Uterus (tissue), 4 donors: ENCODE measurements around the gene GNB5. TPM values are rescaled to one million over a fixed set of nuclear protein-coding genes. Genes with fewer than 3 reads are reported as not detected.

Source experiments
- DNase-seq, 2 donors: peaks; one replicate each; pipeline ENCODE4 v3.0.0-alpha.2; 2019 to 2020
- H3K27ac ChIP-seq, 2 donors: fragments of 200-600 bp; sonication (generic); 1 replicate in 1 of 2; 2 replicates in 1 of 2; pipeline ENCODE4 v1.5.1; 2016 to 2018
- H3K27me3 ChIP-seq, 2 donors: fragments of 200-600 bp; sonication (generic); one replicate each; pipeline ENCODE4 v1.5.1; 2018 to 2019; ENCODE audit warnings: control low read depth in 1 of 2
- H3K36me3 ChIP-seq, 2 donors: fragments of 200-600 bp; sonication (generic); one replicate each; pipeline ENCODE4 v1.5.1; 2019; ENCODE audit warnings: control low read depth in 1 of 2
- H3K4me1 ChIP-seq, 2 donors: fragments of 200-600 bp; sonication (generic); one replicate each; pipeline ENCODE4 v1.5.1; 2018 to 2019; ENCODE audit warnings: control low read depth in 1 of 2
- H3K4me3 ChIP-seq, 2 donors: fragments of 200-600 bp; sonication (generic); 1 replicate in 1 of 2; 2 replicates in 1 of 2; pipeline ENCODE4 v1.5.1; 2018 to 2019; ENCODE audit warnings: mild to moderate bottlenecking in 1 of 2
- H3K9me3 ChIP-seq, 2 donors: fragments of 200-600 bp; sonication (generic); one replicate each; pipeline ENCODE4 v1.5.1; 2019; ENCODE audit warnings: control low read depth in 1 of 2
- CTCF ChIP-seq, 4 experiments: fragments of 200-600 bp in 2 of 4; fragments of 450-650 bp in 2 of 4; sonication (generic) in 2 of 4; IDR thresholded peaks; one replicate each; pipeline ENCODE4 v1.5.1; 2016 to 2019; ENCODE audit warnings: antibody characterized with exemption in 4 of 4, mild to moderate bottlenecking in 2 of 4, moderate library complexity in 1 of 4
- POLR2A ChIP-seq, 2 donors: fragments of 450-650 bp; IDR thresholded peaks; one replicate each; pipeline ENCODE4 v1.6.1; 2016; ENCODE audit warnings: antibody characterized with exemption in 2 of 2, mild to moderate bottlenecking in 1 of 2, moderate library complexity in 1 of 2
- intact Hi-C: fragments of 100-400 bp; cut with DNase I; formaldehyde crosslinking; loops from one replicate; pipeline ENCODE4 v1.15.1; 2023; ENCODE audit warnings: low total_unique reads
- total RNA-seq, 4 donors: library from RNA; depleted of rRNA in 3 of 4; stranded (reverse); fragments of >200 nt in 3 of 4; gene quantifications; one replicate each; pipeline versions ENCODE4 v1.1.0 to v1.2.4, GENCODE V29; 2014 to 2023
- donor health status: DM: yes; HTN: yes; CAD: no.

The GNB5 gene
- total RNA-seq, 4 donors from 2014 or later: 28.4 to 73.8 (median 48.8) TPM

DNA sequence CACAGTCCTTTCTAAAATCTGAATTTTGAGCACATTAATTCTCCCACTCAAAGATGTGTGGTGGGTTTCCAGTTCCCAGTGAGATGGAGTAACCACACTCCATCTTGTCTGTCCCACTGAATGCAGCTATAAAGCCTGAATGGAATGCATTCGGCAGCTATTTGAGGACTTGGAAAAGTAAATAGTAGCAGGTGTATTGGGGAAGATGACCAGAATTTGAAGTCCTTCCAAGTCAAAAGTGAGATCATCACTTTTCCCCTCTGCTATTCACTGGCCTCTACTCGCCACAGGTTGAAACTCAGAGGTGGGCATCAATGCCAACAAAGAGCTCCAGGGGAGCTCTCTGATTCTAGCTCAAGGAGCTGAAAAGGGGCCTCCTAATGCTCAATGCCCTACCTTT, 8.1 kb upstream of the GNB5 start:
- Histone ChIP-seq H3K27ac (no peak overlapping the region), H3K4me3 (no peak overlapping the region), H3K36me3 (no peaks in the 10 kb centered on the region), H3K4me1 (no peaks in the 10 kb centered on the region), H3K27me3 (no peaks in the 10 kb centered on the region), H3K9me3 (no peaks in the 10 kb centered on the region)
- TF ChIP-seq CTCF (IDR thresholded peaks at IDR 0.05) (no peak), POLR2A (IDR thresholded peaks at IDR 0.05) (no peak)
- no peak for DNase-seq
- intact Hi-C loops: no loop called here

DNA sequence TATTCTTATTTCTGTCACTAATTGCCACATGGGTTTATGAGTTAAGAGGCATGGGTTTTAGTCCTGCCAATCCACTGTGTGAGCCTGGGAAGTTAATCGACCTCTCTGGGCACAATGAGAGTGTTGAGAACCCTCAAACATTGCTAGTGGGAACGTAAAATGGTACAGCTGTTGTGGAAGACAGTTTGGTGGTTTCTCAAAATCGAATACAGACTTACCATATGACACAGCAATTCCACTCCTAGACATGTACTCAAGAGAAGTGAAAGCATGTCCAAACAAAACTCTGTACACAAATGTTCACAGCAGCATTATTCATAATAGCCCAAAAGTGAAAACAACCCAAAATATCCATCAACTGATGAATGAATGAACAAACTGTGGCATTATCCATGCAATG, 5.7 kb upstream of the GNB5 start:
- Histone ChIP-seq H3K4me1 (no peaks in the 10 kb centered on the region), H3K9me3 (no peaks in the 10 kb centered on the region), H3K36me3 (no peaks in the 10 kb centered on the region), H3K4me3 (no peak overlapping the region), H3K27me3 (no peaks in the 10 kb centered on the region), H3K27ac (no peak overlapping the region)
- no peak for TF ChIP-seq POLR2A (IDR thresholded peaks at IDR 0.05)
- no peak for TF ChIP-seq CTCF (IDR thresholded peaks at IDR 0.05)
- intact Hi-C loops: no loop called here
- no peak for DNase-seq

DNA sequence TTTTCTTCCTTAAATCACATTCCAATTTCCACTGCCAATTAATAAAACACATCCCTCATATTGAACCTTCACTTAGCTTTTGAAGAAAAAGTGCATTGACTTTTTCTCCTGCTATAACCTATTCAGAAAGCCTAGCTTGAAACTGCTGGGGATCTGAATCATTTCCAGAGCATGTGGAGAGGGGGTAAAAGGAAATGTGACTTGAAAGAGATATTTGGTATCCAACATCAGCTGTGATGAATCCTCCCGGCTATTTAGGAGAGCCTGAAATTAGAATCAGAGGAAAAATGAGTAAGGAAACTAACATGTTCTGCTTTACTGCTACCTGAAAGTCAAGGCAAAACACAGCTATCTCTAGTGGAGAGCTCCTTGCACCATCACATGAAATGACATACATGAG, 2.6 kb upstream of the GNB5 start:
- H3K4me1 ChIP-seq: no peaks in the 10 kb centered on the region
- H3K9me3 ChIP-seq: no peaks in the 10 kb centered on the region
- no peaks in the 10 kb centered on the region for H3K36me3 ChIP-seq
- H3K4me3 ChIP-seq: no peak overlapping the region
- intact Hi-C loops: no loop called here
- no peaks in the 10 kb centered on the region for H3K27me3 ChIP-seq
- H3K27ac ChIP-seq: no peak overlapping the region
- no peak for DNase-seq
- no peak for TF ChIP-seq CTCF (IDR thresholded peaks at IDR 0.05)

DNA sequence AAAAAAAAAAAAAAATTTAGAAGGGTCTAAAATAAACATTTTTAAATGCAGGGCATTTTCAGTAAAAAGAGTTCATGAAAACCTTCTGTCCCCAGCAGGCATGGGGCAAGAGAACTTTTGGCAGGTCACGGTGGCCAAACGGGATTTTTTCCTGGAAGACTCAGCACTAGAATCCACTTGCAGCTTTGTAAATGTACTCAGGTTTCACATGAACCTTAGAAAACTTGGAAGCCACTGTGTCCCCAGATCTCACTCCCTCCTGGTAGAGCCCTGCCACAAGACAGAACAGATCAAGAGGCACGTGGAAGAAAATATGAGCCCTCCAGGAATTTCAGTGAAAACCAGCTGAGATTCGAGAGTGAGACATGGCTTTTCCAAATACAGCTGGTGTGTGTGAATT, 2.1 kb upstream of the GNB5 start:
- Histone ChIP-seq H3K9me3 (no peaks in the 10 kb centered on the region), H3K36me3 (no peaks in the 10 kb centered on the region), H3K4me1 (no peaks in the 10 kb centered on the region), H3K4me3 (no peak overlapping the region), H3K27me3 (no peaks in the 10 kb centered on the region), H3K27ac (no peak overlapping the region)
- TF ChIP-seq CTCF (IDR thresholded peaks at IDR 0.05) (no peak), POLR2A (IDR thresholded peaks at IDR 0.05) (no peak)
- DNase-seq: no peak
- intact Hi-C loops: no loop called here

DNA sequence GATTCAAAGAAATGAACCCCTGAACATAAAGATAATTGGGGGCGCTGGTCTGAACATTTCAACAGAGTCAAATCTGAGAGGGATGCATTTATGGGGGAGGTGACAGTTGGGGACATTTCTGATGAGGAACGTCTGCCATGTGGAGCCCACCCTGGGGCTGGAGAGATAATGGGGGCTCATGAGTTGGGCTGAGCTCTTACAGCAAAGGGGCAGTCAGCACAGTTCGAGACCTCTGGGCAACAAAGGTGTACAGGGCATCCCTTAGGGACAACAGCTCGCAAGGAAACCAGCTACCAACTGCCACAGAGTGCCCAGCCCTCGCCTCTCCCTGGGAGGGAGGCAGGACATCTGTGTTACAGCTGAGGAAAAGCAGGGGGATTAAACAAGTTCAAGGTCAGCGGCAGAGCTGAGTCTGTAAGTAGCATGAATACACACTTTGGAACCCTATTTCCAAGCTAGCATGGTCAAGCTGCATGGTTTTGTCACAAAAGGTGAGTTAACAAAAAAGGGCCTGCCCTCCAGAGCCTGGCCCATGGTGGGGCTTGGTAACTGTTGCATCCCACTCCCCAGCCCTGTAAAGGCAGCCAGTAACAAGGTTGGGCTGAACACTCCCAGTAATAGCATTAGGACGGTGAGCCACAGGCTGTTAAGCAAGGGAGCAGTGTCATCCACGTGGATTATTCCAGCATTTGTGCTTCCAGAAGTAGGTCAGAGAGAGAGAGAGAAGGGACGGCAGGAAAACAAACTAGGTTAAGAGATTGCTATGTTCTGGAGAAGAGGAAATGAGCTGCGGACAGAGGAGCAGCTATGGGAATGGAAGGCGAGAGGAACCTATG, 4.3 kb downstream of the GNB5 start:
- peak; percentile 31 to 37 for DNase-seq
- intact Hi-C loops: no loop called here
- Histone ChIP-seq H3K36me3 (no peaks in the 10 kb centered on the region), H3K27me3 (no peaks in the 10 kb centered on the region), H3K4me3 (no peak overlapping the region), H3K4me1 (no peaks in the 10 kb centered on the region), H3K9me3 (no peaks in the 10 kb centered on the region), H3K27ac (peak overlapping the region; percentile 38 to 43)
- TF ChIP-seq POLR2A (IDR thresholded peaks at IDR 0.05): no peak
- TF ChIP-seq CTCF (IDR thresholded peaks at IDR 0.05): no peak
